SU-DHL-6 (cell line): ENCODE results near the gene CC2D1A.

Experiments used
- H2AFZ ChIP-seq: fragments of 200-600 bp; sonication (generic); 2 replicates; pipeline ENCODE4 v1.6.1; 2014; ENCODE audit warnings: low read depth, mild to moderate bottlenecking, moderate library complexity, mixed read lengths, antibody characterized with exemption, low read length; ENCODE audit not compliant: severe bottlenecking
- H3F3A ChIP-seq: fragments of 200-600 bp; shearing (Covaris generic); 2 replicates; pipeline ENCODE4 v1.6.0; 2016; ENCODE audit warnings: antibody characterized with exemption, mild to moderate bottlenecking; ENCODE audit not compliant: insufficient read depth
- H3K27ac ChIP-seq: fragments of 200-600 bp; sonication (generic); 2 replicates; pipeline ENCODE4 v1.5.1; 2016; ENCODE audit warnings: low read depth, mild to moderate bottlenecking, low read length, moderate library complexity, mixed read lengths
- H3K27me3 ChIP-seq: fragments of 200-600 bp; sonication (generic), shearing (Covaris generic); 2 replicates; pipeline ENCODE4 v1.6.0; 2014; ENCODE audit warnings: mild to moderate bottlenecking, low read length
- H3K36me3 ChIP-seq: fragments of 200-600 bp; sonication (generic); 2 replicates; pipeline ENCODE4 v1.6.1; 2014; ENCODE audit warnings: mild to moderate bottlenecking, low read length, mixed read lengths
- H3K4me2 ChIP-seq: fragments of 300-600, 200-600 bp; shearing (Covaris generic), sonication (generic); 2 replicates; pipeline ENCODE4 v1.6.0; 2014; ENCODE audit warnings: low read length, low read depth, mild to moderate bottlenecking; ENCODE audit not compliant: poor library complexity, severe bottlenecking
- H3K4me3 ChIP-seq: fragments of 200-600 bp; sonication (generic); 2 replicates; pipeline ENCODE4 v1.5.1; 2014; ENCODE audit warnings: antibody characterized with exemption, low read length, mild to moderate bottlenecking, mixed read lengths; ENCODE audit not compliant: insufficient read depth, poor library complexity, severe bottlenecking
- H3K79me2 ChIP-seq: fragments of 200-600 bp; sonication (generic); 2 replicates; pipeline ENCODE4 v1.6.1; 2014; ENCODE audit warnings: mild to moderate bottlenecking, low read length, moderate library complexity; ENCODE audit not compliant: insufficient read depth
- H3K9ac ChIP-seq: fragments of 200-600 bp; sonication (generic); 2 replicates; pipeline ENCODE4 v1.7.0; 2014; ENCODE audit warnings: mild to moderate bottlenecking, low read length
- H3K9me2 ChIP-seq: fragments of 200-600 bp; sonication (generic); replicated peaks from 2 replicates; pipeline ENCODE4 v1.6.1; 2014; ENCODE audit warnings: low read length; ENCODE audit not compliant: insufficient read depth
- H3K9me3 ChIP-seq: fragments of 200-600 bp; sonication (generic); 2 replicates; pipeline ENCODE4 v1.6.1; 2014; ENCODE audit warnings: low read length, mixed read lengths; ENCODE audit not compliant: insufficient read depth
- H4K20me1 ChIP-seq: fragments of 200-600 bp; sonication (generic); 2 replicates; pipeline ENCODE4 v1.6.1; 2014; ENCODE audit warnings: low read depth, mild to moderate bottlenecking, antibody characterized with exemption, low read length, moderate library complexity, mixed read lengths
- CTCF ChIP-seq: fragments of 200-600 bp; sonication (generic); IDR thresholded peaks from one replicate; pipeline ENCODE4 v1.5.1; 2017; ENCODE audit warnings: antibody characterized with exemption, mild to moderate bottlenecking, low read length, moderate library complexity; ENCODE audit not compliant: insufficient read depth, poor library complexity, severe bottlenecking
- EZH2phosphoT487 ChIP-seq: fragments of 200-600 bp; sonication (generic), shearing (Covaris generic); conservative IDR thresholded peaks from 2 replicates; pipeline ENCODE4 v1.6.1; 2018; ENCODE audit warnings: mild to moderate bottlenecking, antibody characterized with exemption, low read length, moderate library complexity, mixed read lengths

CC2D1A gene

GRCh38 chr19:13873834-13874515, 32.0 kb upstream of the CC2D1A start:
- Histone ChIP-seq H3K9me3 (no peaks in the 10 kb centered on the region), H3K27me3 (no peaks in the 10 kb centered on the region), H3K9me2 (no peaks in the 10 kb centered on the region), H3K36me3 (no peaks in the 10 kb centered on the region), H3K79me2 (no peaks in the 10 kb centered on the region), H2AFZ (no peak overlapping the region), H3K27ac (no peak overlapping the region), H3K4me2 (no peak overlapping the region), H3K9ac (no peak overlapping the region), H3K4me3 (no peak overlapping the region), H3F3A (no peaks in the 10 kb centered on the region), H4K20me1 (no peaks in the 10 kb centered on the region)
- TF ChIP-seq CTCF: no peak
- TF ChIP-seq EZH2phosphoT487: no peak

GRCh38 chr19:13875824-13876223, 30.2 kb upstream of the CC2D1A start:
- Histone ChIP-seq H3K27me3 (no peaks in the 10 kb centered on the region), H2AFZ (no peak overlapping the region), H3F3A (no peaks in the 10 kb centered on the region), H3K79me2 (no peaks in the 10 kb centered on the region), H3K9me3 (no peaks in the 10 kb centered on the region), H3K4me2 (no peak overlapping the region), H3K36me3 (no peaks in the 10 kb centered on the region), H3K9me2 (no peaks in the 10 kb centered on the region), H3K9ac (no peak overlapping the region), H3K4me3 (no peak overlapping the region), H4K20me1 (no peaks in the 10 kb centered on the region), H3K27ac (no peak overlapping the region)
- TF ChIP-seq CTCF: no peak
- no peak for TF ChIP-seq EZH2phosphoT487

GRCh38 chr19:13876834-13877233, 29.2 kb upstream of the CC2D1A start, which contains the start of gene NANOS3:
Gene NANOS3, plus strand, starts transcription at chr19:13877134. Its CDS starts 115 bp downstream, at chr19:13877249.
- TF ChIP-seq CTCF: no peak
- TF ChIP-seq EZH2phosphoT487: no peak
- no peaks in the 10 kb centered on the region for H3K36me3 ChIP-seq
- H3K9me2 ChIP-seq: no peaks in the 10 kb centered on the region
- no peaks in the 10 kb centered on the region for H4K20me1 ChIP-seq
- H3K4me2 ChIP-seq: no peak within 1 kb of the TSS
- H3K79me2 ChIP-seq: no peaks in the 10 kb centered on the region
- H3K4me3 ChIP-seq: no peak within 1 kb of the TSS
- H3K27me3 ChIP-seq: no peaks in the 10 kb centered on the region
- no peaks in the 10 kb centered on the region for H3F3A ChIP-seq
- H3K9ac ChIP-seq: no peak within 1 kb of the TSS
- H3K27ac ChIP-seq: no peak within 1 kb of the TSS
- H2AFZ ChIP-seq: no peak within 1 kb of the TSS
- no peaks in the 10 kb centered on the region for H3K9me3 ChIP-seq
